GM21737 (cell line): Measurements from ENCODE around the gene PRG2.

Experiments
- ATAC-seq: cut with Tn5 transposase; IDR thresholded peaks from one replicate; pipeline ENCODE4 v1.9.1; 2021; ENCODE audit warnings: mild to moderate bottlenecking, moderate library complexity; ENCODE audit not compliant: unreplicated experiment

Gene PRG2

DNA sequence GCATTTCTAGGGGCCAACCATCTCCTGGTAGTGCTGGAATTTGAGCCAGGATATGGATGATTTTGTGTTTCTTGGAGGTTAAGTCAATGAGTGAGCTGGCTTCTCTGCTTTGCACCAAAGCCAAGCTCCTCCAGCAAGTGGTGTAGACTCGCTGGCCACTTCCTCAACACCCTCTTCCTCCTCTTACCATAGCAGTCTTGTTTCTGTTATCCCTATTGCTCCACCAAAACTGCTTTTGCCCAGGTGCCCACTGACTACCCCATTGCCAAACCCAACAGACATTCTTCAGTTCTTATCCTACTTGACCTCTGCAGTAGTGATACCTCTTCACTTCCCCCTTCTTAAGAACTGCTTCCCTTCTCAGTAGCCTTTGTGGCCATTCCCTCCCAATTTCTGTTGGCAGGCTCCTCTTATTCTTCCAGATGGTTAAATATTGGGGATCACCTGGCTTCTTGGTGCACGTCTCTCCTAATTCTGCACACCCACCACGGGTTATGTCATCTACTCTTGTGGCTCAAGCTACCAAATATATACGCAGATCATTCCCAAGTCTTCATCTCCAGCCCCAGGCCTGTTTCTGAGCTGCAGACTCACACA lies 7.0 kb upstream of the PRG2 start:
- no peak for ATAC-seq

DNA sequence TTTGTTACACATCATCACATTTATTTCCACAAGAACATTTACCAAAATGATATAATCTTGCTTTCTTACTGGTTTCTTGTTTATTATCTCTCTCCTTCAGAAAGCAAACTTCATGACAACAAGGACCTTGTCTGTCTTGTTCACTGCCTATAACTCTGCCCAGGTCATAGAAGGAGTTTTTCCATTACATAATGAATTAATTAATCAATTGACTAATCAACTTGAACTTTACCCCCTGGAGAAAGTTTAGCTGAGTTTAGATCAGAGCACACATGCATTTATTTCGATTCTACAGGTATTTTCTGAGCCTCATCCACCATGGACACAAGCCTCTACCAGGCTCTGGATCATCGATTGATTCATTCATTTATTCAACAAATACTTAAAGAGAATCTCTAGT lies 6.3 kb upstream of the PRG2 start:
- no peak for ATAC-seq

GRCh38 chr11:57395905-57396623 lies 5.6 kb upstream of the PRG2 start:
- no peak for ATAC-seq

DNA sequence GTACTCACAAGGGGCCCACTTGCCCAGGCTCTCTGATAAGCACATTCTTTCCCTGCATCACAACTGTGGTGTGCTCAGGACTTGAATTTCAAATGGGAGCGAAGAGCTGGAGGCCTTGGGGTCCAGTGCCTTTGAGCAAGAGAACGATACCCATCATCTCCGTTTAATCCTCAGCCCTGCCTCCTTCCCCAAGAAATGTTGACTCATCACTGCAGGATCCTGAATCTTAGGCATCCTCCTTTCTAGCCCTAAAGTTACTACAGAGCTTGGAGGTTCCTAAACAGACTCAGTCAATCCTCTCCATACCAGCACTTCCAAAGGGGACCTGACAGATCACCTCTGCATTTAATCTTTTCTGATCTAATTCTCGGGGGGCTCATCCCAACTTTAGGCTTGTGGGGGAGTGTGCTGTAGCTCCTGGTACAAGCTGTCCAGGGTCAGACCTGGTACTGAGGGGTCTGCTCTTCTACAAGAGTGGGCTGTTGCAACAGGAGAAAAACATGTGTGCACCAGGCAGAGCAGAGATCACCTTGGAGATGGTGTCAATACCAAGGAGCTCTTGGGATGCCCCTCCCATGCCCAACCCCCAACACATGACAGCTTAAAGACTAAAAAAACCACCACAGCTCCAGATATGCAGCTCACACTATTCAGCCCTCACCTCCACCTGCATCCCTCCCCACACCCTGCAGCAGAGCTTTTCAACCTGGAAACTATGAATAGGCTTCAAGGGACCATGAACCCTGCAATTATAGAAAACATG lies 3.9 kb upstream of the PRG2 start:
- ATAC-seq, result no peak

- ATAC-seq, result no peak
Measured at GRCh38 chr11:57392763-57393105, 2.3 kb upstream of the PRG2 start.

- no peak for ATAC-seq
Measured at GRCh38 chr11:57392066-57392762, 1.8 kb upstream of the PRG2 start.

- no peak for ATAC-seq
Measured at GRCh38 chr11:57391539-57391938, 1.1 kb upstream of the PRG2 start.

DNA sequence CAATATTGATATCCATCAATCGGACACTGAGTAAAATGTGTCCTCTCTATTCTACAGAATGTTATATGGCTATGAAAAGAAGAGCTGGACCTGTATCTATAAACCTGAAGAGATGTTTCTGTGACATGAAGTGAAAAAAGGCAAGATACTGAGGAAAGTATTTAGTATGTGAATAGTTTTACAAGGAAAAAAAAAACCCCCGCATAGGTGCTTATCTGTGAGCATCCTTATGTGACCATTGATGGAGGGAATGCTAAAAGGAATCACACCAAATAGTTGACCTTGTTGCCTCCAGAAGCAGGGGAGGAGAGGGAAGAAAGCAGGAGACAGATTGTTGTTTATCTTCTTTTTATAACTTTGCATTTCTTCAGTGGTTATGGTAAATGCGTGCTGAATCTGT lies 661 bp upstream of the PRG2 start:
- ATAC-seq, result no peak

- ATAC-seq, result no peak
Measured at GRCh38 chr11:57387289-57388030, 3.0 kb downstream of the PRG2 start.

DNA sequence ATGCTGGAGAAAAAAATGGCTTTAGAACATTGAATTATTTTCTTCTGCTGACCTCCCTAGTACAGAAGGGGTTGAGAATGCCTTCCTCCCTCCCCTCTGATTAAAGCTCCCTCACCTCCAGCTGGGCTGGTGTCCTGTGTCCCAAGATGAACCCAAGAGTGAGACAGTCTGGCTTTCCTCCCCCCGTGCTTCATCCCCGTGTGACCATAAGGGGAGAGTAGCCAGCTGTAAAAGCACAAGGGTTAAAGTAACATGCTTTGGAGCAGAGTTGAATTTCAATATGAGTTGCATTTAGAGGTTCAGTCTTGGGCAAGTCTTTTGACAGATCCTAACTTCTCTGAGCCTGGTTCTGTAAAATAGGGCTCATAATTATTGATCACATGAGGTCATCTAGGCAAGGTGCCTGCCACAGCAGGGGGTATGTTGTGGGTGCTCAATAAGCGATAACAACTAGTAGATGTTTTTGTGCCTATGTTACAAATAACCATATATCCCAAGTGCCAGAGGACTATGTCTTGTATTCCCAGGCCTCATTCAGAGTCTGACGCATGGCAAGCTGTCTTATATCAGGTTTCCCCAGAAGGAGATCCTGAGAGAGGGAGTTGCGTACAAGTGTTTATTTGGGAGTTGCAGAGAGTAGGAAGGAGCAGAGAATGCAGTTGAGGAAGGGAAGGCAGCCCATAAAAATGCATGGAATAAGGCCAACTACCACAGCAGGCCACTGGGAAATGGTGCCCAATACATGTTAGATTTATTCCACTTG lies 4.1 kb downstream of the PRG2 start:
- no peak for ATAC-seq

GRCh38 chr11:57380975-57381374 lies 9.5 kb downstream of the PRG2 start, which contains the start of gene PRG3:
Gene PRG3 (minus strand): TSS chr11:57381150. CDS start chr11:57380708, 442 bp downstream.
- ATAC-seq, result no peak

DNA sequence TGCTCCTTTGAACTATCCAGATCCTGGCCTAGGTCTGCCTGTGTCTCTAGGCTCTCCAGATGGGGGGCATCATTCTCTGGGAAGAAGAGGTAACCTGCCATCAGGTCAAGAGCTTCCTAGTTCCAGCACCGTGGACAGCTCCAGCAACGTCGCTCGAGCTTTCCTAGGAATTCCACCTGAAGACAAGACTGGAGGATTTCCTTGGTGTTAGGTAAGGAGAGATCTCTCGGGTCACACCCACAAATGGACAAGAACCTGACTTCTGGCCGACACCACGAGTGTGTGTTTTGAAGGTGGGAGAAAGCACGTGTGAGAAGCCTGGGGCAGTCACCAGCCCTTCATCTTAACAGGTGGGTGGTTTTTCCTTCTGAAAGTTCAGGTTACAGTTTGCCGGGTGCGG lies 10.7 kb downstream of the PRG2 start:
- no peak for ATAC-seq

DNA sequence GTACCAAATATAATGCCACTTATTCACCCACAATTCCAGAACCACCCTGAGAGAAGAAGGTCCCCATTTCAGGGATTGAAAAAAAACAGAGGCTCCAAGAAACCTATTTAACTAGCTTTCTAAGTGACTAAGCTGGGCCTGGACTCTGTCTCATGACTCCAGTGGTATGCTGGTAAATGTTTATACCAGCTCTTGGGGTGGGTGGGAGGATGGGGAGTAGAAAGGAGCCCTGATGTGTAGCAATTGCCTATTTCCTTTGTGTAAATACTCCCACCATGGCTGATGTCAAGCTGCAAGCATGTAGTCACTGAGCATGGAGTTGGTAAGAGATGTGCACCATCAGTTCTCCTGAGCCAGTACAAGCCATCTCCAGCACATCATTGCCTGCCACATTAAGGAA lies 12.3 kb downstream of the PRG2 start:
- ATAC-seq, result no peak

DNA sequence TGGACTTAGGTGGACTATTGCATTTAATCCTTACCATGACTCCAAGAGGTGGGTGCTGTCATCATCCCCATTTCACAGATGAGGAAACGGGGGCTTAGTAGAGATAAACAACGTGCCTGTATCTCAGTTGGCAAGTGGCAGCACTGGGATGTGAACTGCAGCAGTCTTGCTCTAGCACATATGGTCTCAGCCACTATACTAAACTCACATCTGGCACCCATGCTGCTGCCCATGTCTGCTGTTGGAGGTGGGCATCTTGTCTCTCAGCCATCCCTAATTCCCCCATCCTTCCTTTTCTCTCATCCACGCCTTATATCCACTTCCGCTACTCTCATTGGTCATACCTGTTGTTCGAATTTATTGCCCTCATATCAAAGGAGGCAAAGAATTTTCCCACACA lies 13.3 kb downstream of the PRG2 start:
- no peak for ATAC-seq

DNA sequence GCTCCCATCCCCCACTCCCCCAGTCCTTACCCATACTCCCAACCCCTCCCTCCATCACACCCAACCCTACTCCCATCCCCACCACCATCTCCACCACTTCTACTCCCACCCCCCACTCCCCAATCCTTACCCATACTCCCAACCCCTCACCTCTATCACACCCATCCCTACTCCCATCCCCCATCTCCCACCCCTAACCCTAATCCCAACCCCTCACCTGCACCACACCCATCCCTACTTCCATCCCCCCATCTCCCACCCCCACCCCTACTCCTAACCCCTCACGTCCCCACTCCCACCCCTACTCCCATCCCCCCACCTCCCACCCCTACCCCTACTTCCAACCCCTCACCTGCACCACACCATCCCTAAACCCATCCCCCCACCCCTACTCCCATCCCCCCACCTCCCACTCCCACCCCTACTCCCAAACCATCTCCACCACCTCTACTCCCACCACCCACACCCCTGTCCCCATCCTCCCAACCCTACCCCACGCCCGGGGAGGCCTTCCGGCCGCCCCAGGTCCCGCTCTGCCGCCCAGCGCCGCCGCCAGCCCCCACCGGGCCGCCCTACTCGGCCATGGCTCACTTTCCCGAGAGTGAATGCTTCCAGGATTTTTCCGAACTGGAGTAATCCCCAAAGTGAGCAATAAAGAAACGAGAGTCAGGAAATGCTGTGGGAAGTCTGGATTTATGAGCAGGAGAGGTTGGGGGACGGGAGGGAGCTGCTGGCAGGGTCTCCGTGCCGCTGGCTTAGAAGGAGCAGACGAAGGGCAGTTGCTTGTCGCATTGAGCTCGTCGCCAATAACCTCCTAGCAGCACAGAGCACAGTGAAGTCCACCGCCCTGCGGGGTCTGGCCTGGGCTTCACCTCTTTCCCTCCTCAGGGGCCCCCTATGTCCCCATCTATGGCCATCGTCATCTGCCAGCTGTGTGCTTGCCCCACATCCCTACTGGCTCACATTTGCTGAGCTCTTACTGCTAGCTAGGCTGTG lies 14.1 kb downstream of the PRG2 start:
- no peak for ATAC-seq

DNA sequence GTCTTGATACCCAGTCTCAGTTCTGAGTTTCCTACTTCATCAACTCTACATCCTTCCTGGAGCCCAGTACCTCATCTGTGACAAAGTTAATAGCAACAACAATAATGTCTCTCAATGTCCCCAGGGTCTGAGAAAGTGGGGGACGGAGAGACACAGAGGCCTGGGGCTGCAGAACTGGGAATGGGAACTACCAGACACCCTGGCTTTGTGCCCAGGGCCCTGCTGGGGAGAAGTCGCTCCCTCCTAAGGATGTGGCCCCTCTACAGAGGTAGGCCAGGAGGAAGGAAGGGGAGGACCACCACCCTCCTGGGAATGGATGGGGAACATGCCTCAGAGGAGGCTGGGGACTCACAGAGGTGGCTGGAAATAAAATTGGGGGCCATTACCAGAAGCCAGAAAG lies 15.0 kb downstream of the PRG2 start:
- no peak for ATAC-seq

GRCh38 chr11:57374966-57375365 lies 15.5 kb downstream of the PRG2 start:
- no peak for ATAC-seq

- ATAC-seq, result no peak
Measured at GRCh38 chr11:57373146-57373545, 17.3 kb downstream of the PRG2 start.

- no peak for ATAC-seq
Measured at GRCh38 chr11:57370941-57371340, 19.5 kb downstream of the PRG2 start.
